HepG2 (cell line): ENCODE results near the gene DNAJC5. TPM values are rescaled to one million over a fixed set of nuclear protein-coding genes. Genes with fewer than 3 reads are reported as not detected.

Experiments used
- ATF7-NPFF ChIP-seq: sonication (generic); formaldehyde crosslinking; IDR thresholded peaks from 2 replicates; pipeline ENCODE4 v1.8.1; 2023; ENCODE audit warnings: mild to moderate bottlenecking, low read depth, missing genetic modification reagents, moderate library complexity
- ELF4 ChIP-seq: sonication (generic); formaldehyde crosslinking; IDR thresholded peaks from 2 replicates; pipeline ENCODE4 v1.5.0; 2020; ENCODE audit warnings: missing genetic modification reagents, mild to moderate bottlenecking, moderate library complexity, borderline replicate concordance
- LCORL ChIP-seq, 2 experiments: fragments of 450-650 bp in 1 of 2; sonication (generic) in 1 of 2; formaldehyde crosslinking in 1 of 2; IDR thresholded peaks; 2 replicates each; pipeline versions ENCODE4 v1.5.0 to v1.6.1; 2017 to 2020; ENCODE audit warnings: antibody characterized with exemption in 1 of 2, missing genetic modification reagents in 1 of 2
- NCOA2 ChIP-seq: sonication (generic); formaldehyde crosslinking; IDR thresholded peaks from 2 replicates; pipeline ENCODE4 v1.8.0; 2022; ENCODE audit warnings: inconsistent platforms
- NFE2 ChIP-seq: sonication (generic); formaldehyde crosslinking; IDR thresholded peaks from 2 replicates; pipeline ENCODE4 v1.4.0; 2020; ENCODE audit warnings: missing genetic modification reagents
- PAXIP1 ChIP-seq: sonication (generic); formaldehyde crosslinking; conservative IDR thresholded peaks from 2 replicates; pipeline ENCODE4 v1.4.0; 2020; ENCODE audit warnings: mild to moderate bottlenecking, missing genetic modification reagents, moderate library complexity
- TP53 ChIP-seq: sonication (generic); formaldehyde crosslinking; conservative IDR thresholded peaks from 2 replicates; pipeline ENCODE4 v1.4.0; 2020; ENCODE audit warnings: missing genetic modification reagents
- ZBTB39 ChIP-seq: sonication (generic); formaldehyde crosslinking; IDR thresholded peaks from 2 replicates; pipeline ENCODE4 v1.5.0; 2020; ENCODE audit warnings: missing genetic modification reagents
- ZKSCAN5 ChIP-seq: sonication (generic); formaldehyde crosslinking; IDR thresholded peaks from 2 replicates; pipeline ENCODE4 v1.5.1; 2020; ENCODE audit warnings: mild to moderate bottlenecking, missing genetic modification reagents
- ZKSCAN8 ChIP-seq: IDR thresholded peaks from 2 replicates; pipeline ENCODE4 v1.6.1; 2016; ENCODE audit warnings: borderline replicate concordance, missing genetic modification reagents, missing compliant biosample characterization
- ZMYM4 ChIP-seq: sonication (generic); formaldehyde crosslinking; IDR thresholded peaks from 2 replicates; pipeline ENCODE4 v1.8.1; 2023; ENCODE audit warnings: mild to moderate bottlenecking, missing genetic modification reagents
- ZNF274 ChIP-seq: sonication (generic); formaldehyde crosslinking; IDR thresholded peaks from 2 replicates; pipeline ENCODE4 v1.5.1; 2020; ENCODE audit warnings: mild to moderate bottlenecking, missing genetic modification reagents
- ZNF362 ChIP-seq: sonication (generic); formaldehyde crosslinking; IDR thresholded peaks from 2 replicates; pipeline ENCODE4 v1.4.0; 2020; ENCODE audit warnings: missing genetic modification reagents, mild to moderate bottlenecking, borderline replicate concordance
- ZNF543 ChIP-seq: sonication (generic); formaldehyde crosslinking; IDR thresholded peaks from 2 replicates; pipeline ENCODE4 v1.4.0; 2020; ENCODE audit warnings: mild to moderate bottlenecking, missing genetic modification reagents
- ZNF556 ChIP-seq: sonication (generic); formaldehyde crosslinking; IDR thresholded peaks from 2 replicates; pipeline ENCODE4 v1.4.0; 2020; ENCODE audit warnings: mild to moderate bottlenecking, missing genetic modification reagents, borderline replicate concordance
- ZNF563 ChIP-seq: sonication (generic); formaldehyde crosslinking; IDR thresholded peaks from 2 replicates; pipeline ENCODE4 v1.8.0; 2022; ENCODE audit warnings: mild to moderate bottlenecking, moderate library complexity, missing genetic modification reagents
- ZNF614 ChIP-seq: IDR thresholded peaks from 2 replicates; pipeline ENCODE4 v1.6.1; 2018; ENCODE audit warnings: missing biosample characterization, missing genetic modification reagents, inconsistent platforms, borderline replicate concordance
- ZNF788 ChIP-seq: sonication (generic); formaldehyde crosslinking; IDR thresholded peaks from 2 replicates; pipeline ENCODE4 v1.5.0; 2020; ENCODE audit warnings: mild to moderate bottlenecking, missing genetic modification reagents, borderline replicate concordance
- ZSCAN25 ChIP-seq: sonication (generic); formaldehyde crosslinking; IDR thresholded peaks from 2 replicates; pipeline ENCODE4 v1.8.0; 2022; ENCODE audit warnings: mild to moderate bottlenecking, missing genetic modification reagents
- ZSCAN31 ChIP-seq: sonication (generic); formaldehyde crosslinking; IDR thresholded peaks from 2 replicates; pipeline ENCODE4 v1.5.0; 2020; ENCODE audit warnings: low read depth, mild to moderate bottlenecking, missing genetic modification reagents
- polyA plus RNA-seq, 8 experiments: library from polyadenylated mRNA; depleted of rRNA in 3 of 8; stranded (reverse) in 7 of 8; unstranded in 1 of 8; fragments of >200 nt; fragmentation: Illumina TruSeq in 4 of 8; extraction: Trizol in 4 of 8; gene quantifications; 2 replicates each; pipeline versions ENCODE4 v1.2.1 to v1.2.3, GENCODE V29; 2011 to 2016; ENCODE audit warnings: low read depth in 4 of 8, missing spikeins in 1 of 8, mixed read lengths in 1 of 8; ENCODE audit not compliant: insufficient read depth in 1 of 8
- total RNA-seq, 5 experiments: library from RNA; depleted of rRNA; stranded (reverse); fragments of >200 nt; fragmentation: Illumina TruSeq; extraction: Trizol; gene quantifications; 2 replicates each; pipeline ENCODE4 v1.2.3, GENCODE V29; 2016; ENCODE audit warnings: low read depth in 1 of 5
- TF ChIP-seq, protein P1 (sequence below): sonication (generic); formaldehyde crosslinking; IDR thresholded peaks from 2 replicates; pipeline ENCODE4 v1.4.0; 2020; ENCODE audit warnings: missing genetic modification reagents, borderline replicate concordance

Gene DNAJC5
- total and polyA plus RNA-seq, 2 of the 13 experiments (the other 11 are each of a cell fraction or from before 2014, with no cell fraction given): 42.8 to 64.5 TPM

DNA sequence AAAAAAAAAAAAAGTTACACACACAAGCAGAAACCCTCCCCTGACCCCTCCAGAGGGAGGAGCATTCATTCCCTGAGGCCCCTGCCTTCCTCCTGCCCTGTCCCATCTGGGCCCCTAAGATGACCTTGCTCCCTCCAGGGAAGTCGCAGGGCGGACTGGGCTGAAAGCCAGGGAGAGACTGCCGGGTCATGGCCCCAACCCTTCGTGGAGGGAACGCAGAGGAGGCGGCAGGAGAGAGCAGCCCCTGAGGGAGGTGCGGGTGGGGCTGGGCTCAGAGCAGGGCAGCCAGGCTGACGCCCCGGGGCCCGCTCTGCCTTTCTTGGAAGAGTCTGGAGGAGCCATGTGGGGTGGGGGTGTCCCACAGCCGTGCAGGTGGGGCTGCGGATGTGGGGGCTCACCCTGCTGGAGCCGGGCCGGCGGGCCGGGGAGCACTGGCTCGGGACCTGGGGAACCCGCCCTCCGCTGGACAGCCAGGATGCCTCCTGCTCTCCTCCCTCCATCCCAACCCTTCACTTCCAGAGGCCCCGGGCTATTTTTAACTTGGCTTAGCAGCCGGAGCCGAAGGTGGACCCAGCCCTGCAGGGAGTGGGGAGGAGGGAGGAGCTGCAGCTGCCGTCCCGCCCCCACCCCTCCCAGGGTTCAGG is 48.7 kb upstream of the DNAJC5 start (continued):
- TF ChIP-seq ZNF614 (CRISPR knock-in tag) (0 out of 2 replicates have a peak, but pooled peaks have one; percentile 2), ZKSCAN8 (CRISPR knock-in tag) (no peak), ZMYM4 (CRISPR knock-in tag) (0 out of 2 replicates have a peak, but pooled peaks have one; percentile 37), ZSCAN31 (CRISPR knock-in tag) (peak; percentile 50; the same call in 1 of the 2 replicates), ZNF556 (peak; percentile 53; the same call in 1 of the 2 replicates), ZKSCAN5 (no peak), NFE2 (CRISPR knock-in tag) (no peak), ELF4 (CRISPR knock-in tag) (no peak), ZSCAN25 (CRISPR knock-in tag) (peak; percentile 76), ZBTB39 (CRISPR knock-in tag) (no peak), LCORL (IDR thresholded peaks at IDR 0.05) (no peak), LCORL (CRISPR knock-in tag; IDR thresholded peaks at IDR 0.05) (peak; percentile 74; the same call in 1 of the 2 replicates), NCOA2 (CRISPR knock-in tag) (peak; percentile 34; the same call in 1 of the 2 replicates), ATF7-NPFF (CRISPR knock-in tag) (0 out of 2 replicates have a peak, but pooled peaks have one; percentile 36), TP53 (CRISPR knock-in tag) (no peak), ZNF362 (CRISPR knock-in tag) (peak; percentile 92), ZNF788 (CRISPR knock-in tag) (peak; percentile 74; the same call in 1 of the 2 replicates), ZNF274 (no peak), ZNF543 (no peak), PAXIP1 (peak; percentile 84), ZNF563 (CRISPR knock-in tag) (peak; percentile 16; the same call in 1 of the 2 replicates)
- TF ChIP-seq, protein P1, sequence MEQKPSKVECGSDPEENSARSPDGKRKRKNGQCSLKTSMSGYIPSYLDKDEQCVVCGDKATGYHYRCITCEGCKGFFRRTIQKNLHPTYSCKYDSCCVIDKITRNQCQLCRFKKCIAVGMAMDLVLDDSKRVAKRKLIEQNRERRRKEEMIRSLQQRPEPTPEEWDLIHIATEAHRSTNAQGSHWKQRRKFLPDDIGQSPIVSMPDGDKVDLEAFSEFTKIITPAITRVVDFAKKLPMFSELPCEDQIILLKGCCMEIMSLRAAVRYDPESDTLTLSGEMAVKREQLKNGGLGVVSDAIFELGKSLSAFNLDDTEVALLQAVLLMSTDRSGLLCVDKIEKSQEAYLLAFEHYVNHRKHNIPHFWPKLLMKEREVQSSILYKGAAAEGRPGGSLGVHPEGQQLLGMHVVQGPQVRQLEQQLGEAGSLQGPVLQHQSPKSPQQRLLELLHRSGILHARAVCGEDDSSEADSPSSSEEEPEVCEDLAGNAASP (CRISPR knock-in tag): peak; percentile 84
